GM18907 (cell line): Measurements from ENCODE around the gene PAX2.
"Not testable (repeated sequence)": the region's sequence is repeated elsewhere in the genome, so short reads cannot be mapped to it uniquely, and the experiment has no call there.

ENCODE experiments used
- ATAC-seq: cut with Tn5 transposase; IDR thresholded peaks from one replicate; pipeline ENCODE4 v1.9.1; 2021; ENCODE audit warnings: mild to moderate bottlenecking, moderate library complexity; ENCODE audit not compliant: unreplicated experiment

The PAX2 gene

DNA sequence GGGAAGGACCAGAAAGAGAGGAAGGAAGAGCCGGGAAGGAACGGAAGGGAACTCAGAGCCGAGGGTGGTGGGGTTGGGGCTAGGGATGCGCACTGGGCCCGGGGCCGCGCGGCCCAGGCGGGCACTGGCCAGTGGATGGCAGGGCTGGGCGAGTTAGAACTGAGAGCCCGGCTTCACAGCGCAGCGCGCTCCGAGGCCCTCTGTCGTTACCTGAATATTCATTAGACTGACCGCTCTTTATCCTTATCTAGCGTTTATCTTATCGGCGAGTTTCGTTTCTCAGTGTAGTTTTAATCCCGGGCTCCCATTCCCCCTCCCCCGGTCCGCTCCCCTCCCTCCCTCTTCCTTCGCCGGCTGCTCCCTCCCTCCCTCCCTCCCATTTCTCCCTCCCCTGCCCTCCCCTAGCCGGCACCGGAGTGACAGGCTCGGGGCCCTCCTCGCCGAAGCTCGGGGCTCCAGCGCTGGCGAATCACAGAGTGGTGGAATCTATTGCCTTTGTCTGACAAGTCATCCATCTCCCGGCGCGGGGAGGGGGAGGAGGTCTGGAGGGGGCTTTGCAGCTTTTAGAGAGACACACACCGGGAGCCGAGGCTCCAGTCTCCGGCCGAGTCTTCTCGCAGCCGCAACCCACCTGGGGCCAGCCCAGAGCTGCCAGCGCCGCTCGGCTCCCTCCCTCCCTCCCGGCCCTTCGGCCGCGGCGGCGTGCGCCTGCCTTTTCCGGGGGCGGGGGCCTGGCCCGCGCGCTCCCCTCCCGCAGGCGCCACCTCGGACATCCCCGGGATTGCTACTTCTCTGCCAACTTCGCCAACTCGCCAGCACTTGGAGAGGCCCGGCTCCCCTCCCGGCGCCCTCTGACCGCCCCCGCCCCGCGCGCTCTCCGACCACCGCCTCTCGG, at the start of gene PAX2:
PAX2 (plus strand) TSS at position 596 of the 895 bp plus-strand sequence. CDS start 679 bp downstream, outside the sequence.
- no peak for ATAC-seq

DNA sequence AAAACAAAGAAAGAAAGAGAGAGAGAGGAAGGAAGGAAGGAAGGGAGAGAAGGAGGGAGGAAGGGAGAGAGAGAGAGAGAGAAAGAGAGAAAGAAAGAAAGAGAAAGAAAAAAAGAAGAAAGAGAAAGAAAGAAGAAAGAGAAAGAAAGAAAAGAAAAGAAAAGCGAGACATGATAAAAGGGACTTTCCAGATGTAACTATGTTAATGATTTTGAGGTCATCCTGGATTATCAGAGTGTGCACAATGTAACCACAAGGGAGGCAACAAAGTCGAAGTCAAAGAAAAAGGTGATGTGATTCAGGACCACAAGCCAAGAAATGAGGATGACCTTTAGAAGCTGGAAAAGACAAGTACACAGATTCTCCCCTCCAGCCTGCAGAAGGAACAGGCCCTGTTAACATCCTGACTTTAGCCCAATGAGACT, 48.9 kb upstream of the PAX2 start:
- no peak for ATAC-seq

DNA sequence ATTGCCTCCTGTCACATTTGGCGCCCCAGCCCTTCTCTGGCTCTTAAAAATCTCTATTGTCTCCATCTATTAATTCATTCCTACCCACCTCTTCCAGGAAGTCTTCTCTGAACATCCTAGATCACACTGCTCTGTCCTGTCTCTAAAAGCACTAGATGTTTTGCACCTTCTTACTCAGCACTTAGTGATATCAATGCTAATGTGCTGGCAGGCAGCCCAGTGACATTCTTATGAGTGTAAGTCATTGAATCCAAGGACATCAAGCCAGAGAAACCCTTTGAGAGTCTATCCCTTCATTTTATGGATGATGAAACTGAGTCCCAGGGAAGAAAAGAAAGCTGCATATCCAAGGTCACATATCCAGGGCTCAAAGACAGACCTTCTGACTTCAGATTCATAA, 48.3 kb upstream of the PAX2 start:
- no peak for ATAC-seq

DNA sequence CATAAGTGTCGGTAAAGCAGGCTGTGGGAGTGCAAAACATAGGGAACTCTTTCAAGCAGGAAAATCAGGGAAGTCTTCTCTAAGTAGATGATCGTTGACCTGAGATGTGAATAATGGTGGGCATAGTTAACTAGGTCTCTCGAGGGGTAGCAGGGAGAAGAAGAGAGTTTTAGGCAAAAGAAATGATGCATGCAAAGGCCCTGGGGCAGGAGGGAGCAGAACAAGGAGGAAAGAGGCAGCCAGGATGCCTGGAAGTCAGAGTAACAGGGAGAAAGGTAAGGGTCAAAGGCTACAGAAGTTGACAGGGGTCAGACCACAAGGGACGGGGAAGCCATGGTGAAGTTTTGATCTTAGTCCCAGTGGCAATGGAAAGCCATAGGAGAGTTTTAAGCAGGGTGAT, 47.8 kb upstream of the PAX2 start:
- ATAC-seq, result no peak

DNA sequence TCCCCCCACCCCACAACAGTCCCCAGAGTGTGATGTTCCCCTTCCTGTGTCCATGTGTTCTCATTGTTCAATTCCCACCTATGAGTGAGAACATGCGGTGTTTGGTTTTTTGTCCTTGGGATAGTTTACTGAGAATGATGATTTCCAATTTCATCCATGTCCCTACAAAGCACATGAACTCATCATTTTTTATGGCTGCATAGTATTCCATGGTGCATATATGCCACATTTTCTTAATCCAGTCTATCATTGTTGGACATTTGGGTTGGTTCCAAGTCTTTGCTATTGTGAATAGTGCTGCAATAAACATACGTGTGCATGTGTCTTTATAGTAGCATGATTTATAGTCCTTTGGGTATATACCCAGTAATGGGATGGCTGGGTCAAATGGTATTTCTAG, 43.7 kb upstream of the PAX2 start:
- not testable (repeated sequence) for ATAC-seq

DNA sequence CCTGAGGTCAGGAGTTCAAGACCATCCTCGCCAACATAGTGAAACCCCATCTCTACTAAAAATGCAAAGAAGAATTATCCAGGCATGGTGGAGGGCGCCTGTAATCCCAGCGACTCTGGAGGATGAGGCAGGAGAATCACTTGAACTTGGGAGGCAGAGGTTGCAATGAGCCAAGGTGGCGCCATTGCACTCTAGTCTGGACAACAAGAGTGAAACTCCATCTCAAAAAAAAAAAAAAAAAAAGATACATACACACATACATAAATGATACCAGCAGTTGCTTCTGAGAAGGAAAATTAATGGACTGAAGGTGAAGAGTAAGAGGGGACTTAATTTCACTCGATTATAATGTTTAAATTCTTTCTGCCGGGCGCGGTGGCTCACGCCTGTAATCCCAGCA, 40.2 kb upstream of the PAX2 start:
- ATAC-seq, result no peak

DNA sequence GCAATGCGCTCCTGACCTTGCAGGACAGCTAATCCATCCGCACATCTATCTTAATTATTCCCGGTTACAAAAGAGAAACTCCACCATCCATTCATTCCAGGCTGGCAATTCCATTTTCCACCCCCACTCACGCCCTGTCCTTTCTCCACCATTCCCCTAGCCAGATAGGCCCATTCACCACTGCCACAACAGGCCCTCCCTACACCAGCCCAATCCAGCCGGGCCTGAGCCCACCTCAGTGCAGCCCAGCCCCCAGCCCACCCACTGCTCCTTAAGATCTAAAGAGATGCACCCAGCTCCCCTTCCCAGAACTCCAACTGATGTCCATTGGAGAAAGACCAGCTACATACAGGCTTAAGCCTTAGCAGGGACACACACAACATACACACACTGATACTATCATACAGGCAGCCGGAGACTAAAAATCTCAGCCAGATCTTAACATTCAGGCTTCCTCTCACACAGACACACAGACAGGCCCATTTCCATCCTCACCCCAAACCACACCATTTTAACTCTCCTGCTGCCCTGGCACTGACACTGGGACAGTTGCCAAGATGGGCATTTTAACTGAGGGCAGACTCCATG, 38.0 kb upstream of the PAX2 start:
- ATAC-seq, result no peak

DNA sequence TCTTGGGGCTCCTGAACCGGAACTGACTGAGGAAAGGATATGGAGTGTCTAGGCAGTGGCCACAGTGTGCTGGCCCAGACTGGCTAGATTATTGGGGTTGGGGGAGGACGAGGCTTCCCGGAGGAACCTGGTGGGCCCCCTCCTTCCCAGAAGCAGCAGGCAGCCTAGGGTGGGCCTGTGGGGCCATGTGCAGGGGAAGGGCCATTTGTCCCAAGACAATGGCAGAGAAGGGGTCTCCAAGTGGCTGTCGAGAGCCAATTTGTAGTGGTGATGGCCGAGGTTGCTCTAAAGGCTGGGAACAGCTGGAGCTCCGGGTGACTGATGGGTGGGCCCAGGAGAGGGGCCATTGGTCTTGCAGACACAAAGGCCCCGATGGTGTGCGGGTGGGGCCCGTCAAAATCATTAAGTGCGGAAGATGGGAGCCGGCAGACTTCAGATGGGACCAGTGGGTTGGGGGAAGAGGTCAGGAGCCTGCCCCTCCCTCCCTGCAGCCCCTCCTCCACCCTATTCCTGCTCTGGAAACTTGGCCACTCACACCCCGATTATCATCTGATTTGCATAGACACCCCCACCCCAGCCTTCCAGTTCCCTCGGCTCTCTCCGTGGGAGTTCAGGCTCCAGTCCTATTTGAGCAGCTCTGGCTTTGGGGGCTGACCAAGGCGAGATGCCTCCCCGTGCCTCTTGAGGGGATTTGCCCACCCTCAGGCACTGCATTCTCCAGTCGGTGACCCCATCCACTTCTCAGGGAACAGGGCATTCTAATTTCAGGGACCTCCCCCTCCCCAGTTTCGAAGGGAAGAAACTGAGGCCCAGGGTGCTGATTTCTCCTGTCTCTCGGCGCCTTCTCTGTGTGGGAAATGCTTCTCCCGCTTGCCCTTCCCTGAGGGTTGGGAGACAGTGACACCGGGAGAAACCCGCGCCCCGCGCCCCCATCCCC, 36.0 kb upstream of the PAX2 start:
- ATAC-seq, result no peak

DNA sequence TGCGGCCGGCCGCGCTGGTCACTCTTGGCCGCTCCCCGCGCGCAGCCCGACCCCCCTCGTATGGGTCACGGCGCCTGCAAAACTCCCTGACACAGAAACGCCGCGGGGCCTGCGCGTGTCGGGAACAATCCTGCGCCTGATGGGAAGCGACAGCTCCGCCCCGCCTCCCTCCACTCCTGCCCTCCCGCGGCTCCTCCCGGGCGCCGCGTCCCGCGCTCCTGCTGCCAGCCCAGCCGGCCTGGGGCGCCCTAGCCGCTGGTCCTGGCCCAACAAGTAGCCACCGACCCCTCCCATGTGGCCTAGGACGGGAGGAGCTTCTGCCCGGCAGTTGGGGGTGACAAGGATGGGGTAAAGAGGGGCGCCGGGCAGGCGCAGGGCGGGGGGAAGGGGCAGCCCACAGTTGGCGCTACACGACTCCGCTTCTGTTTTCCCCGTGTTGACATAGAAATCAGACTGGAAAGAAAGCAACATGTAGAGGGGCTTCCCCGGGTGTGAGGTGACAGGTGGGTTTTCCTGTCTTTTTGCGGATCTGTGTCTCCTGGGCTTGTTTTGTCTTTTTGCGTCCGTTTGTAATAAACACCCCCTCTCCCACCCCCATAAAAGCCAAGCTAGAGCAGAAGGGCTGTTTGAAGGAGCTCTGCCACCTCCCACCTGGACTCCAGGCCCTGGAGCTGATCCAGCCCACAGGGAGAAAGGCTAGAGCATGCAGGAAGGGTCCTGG, 35.1 kb upstream of the PAX2 start:
- no peak for ATAC-seq

DNA sequence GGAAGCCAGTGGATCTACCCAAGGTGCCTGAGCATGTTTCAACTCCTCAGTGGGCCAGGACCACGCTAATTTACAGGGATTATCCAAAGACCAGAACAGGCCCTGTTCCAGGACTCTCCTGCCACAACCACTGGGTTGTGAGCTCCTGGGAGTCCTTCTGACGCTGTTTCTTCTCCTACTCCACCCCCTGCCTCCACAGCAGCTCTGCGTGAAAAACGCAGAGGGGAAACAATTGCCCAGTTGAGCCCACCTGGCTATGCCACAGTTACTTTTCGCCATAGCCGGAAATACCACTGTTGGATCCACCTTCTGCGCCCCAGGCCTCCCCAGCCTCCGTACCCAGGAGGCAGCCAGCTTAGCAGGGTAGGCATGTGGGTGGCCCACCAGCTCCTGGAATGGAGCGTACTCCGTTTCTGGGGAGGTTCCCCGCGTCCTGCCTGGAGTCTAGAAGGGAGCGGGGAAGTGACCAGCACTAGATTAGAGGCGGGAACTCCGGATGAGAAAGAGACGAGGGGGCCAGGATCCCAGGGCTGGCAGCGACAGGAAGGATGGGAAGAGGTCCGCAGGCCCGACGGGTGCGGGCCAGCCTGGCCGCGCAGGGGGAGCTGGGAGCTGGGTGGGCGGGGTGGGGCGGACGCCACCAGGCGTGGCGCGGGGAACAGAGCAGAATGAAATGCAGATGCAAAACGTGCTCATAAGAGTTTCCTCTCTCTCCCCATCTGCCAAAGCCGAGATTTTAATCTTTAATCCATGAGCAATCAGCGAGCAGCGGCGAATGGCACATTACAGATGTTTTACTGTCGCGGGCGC, 32.1 kb upstream of the PAX2 start:
- no peak for ATAC-seq

DNA sequence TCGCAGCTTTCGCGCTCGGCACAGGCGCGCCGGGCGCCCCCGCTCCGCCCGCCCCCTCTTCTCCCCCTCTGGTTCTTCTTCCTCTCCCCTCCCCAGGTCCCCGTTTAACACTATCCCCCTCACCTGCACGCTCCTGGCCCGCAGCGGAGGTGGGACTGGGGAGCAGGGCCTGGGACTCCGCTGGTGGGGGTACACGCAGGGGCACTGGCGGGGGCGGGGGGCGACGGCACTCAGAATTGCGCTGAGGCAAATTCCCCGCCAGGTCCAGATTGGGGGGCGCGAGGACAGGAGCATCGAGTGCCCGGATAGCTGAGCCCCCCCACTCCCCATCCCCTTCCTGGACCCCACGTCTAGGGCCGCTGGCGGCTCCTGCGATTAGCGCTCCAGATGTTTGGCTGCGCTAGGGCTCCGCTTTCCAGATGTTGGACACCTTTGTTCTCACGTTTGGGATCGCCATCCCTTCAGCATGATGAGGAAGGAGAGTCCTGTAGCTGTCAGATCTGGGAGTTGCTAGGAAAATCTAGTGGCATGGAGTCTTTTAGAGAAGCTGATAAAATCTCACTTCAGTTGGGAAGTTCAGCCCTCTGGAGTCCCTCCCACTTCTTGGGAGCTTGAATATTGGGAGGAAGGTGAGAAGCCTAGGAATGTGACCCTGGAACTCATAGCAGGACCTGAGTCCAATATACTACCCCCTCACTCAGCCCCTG, 31.4 kb upstream of the PAX2 start:
- no peak for ATAC-seq

DNA sequence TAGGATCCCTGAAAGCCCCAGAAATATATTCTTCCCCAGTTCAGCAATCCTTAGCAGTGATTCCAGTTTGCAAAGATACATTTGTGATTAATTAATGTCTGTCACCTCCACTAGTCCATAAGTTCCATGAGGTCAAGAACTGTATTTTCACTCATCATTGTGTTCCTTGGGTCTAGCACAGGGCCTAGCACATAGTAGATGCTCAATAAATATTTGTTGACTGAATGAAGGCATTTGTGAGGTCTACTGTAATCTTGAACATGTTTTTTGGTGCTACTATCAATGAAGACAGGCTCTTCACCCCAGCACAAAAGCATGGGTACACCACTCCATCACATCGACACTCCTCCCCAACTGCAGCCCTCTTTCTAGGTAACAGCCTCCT, 30.8 kb upstream of the PAX2 start:
- ATAC-seq, result no peak

DNA sequence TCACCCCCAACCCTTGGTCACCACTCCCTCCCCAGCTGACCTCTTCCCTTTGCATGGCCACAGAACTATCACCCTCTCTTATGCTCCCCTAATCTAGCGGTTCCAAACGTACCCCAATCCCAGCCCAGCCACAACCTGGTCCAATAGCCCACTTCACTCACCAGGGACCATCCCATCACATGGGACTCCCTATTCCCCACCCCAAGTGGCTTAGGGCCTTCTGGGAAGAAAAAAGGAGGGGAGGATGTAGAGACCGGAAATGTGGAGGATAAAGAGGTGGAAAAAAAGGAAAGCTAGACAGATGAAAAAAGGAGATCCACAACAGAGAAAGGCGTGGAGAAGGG, 30.3 kb upstream of the PAX2 start:
- ATAC-seq, result no peak

DNA sequence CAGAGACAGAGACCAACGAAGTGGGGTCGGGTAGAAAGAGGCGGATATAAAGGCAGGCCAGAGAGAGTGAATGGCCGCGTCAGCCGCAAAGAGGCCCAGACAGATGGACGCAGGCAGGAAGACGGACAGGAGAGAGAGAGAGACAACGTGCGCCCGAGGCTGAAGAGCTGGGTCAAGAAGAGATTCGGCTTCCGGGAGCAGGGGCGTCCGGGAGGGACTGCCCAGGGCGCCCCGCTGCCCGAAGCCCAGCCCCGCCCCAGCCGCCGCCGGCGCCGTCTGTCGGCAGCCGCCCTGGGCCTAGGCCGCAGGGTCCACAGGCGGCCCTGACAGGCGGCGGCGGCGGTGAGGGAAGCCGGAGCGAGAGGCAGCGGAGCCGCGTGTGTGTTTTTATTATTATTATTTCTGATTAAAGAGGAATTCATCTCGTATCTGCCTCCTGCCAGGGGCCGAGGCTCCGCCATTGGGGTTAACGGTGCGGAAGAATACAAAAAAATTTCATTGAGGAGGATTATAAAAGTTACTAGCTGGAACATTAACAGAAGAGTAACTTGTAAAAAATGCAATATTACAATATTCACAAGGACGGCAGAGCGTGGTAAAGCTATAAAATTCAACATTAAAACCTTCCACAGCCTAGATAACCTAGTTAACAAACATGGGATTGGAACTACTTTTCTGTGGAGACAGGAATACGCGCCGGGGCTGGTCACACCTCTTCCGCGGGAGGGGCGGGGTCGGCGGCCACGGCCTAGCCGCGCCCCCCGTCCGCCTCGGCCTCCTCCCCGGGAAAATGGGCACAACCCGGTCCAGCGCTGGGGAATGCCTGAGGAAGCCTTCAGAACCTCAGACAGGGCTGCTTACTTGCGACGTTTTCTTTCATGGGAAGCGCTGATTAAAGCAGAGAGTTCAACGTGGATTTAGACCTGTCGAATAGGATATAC, 29.7 kb upstream of the PAX2 start:
- no peak for ATAC-seq

DNA sequence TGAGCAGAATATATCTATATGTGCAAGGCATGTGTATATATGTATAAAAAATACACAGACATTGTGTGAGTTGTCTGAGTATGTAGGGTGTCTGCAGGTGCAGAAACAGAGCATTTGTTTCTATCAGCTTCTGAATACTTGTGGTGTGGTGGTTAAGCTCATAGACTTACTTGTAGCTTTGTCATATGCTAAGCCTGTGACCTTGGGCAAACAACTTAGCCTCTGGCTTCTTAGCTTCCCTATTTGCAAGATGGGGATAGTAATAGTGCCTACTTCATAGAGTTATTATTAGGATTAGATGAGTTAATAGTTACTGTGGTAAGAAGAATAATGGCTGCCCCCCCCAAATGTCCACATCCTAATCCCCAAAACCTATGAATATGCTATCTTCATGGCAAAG, 28.2 kb upstream of the PAX2 start:
- no peak for ATAC-seq

DNA sequence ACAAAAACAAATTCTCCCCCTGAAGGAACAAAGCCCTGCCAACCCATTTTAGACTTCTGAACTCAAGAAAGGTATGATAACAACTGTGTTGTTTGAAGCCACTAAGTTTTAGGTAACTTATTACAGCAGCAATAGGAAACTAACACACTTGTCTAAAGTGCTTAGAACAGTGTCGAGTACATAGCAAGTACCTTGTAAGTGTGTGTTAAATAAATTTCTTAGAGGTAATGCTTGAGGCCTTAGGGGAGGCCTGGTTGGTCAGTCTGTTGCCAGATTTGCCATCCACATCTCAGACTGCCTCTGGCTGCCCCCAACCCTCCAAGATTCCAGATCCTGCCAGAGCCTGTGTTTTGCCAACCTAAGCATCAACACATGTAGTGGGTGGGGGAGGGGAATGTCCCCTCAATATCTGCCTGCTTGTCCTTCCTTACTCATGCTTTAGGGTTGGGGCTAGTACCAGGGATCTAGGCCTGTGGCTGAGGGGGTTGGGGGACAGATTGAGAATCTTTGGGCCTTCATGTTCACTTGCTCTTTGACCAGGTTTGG, 27.1 kb upstream of the PAX2 start:
- ATAC-seq, result no peak

DNA sequence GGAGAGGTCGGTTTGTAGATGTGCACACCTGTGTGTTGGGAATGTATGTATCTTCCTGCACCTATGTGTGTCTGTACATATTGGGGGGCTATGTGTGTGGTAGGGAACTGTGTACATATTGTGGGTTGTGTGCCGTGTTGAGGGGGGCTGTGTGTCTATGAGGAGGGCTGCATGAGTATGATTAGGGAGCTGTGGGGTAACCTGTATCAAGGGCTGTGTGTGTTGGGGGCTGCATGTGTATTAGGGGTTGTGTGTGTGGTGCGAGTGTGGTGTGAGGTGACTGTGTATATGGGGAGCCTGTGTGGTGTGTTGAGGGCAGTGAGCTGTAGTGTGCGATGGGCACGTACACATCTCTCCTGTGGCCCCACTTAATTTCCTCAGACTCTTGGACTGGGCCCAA, 22.2 kb upstream of the PAX2 start:
- no peak for ATAC-seq
